ENCODE results near the gene PLCXD3.
A peak's percentile ranks its signal among the peaks of the same experiment; 100 is the strongest.

Gene PLCXD3

DNA sequence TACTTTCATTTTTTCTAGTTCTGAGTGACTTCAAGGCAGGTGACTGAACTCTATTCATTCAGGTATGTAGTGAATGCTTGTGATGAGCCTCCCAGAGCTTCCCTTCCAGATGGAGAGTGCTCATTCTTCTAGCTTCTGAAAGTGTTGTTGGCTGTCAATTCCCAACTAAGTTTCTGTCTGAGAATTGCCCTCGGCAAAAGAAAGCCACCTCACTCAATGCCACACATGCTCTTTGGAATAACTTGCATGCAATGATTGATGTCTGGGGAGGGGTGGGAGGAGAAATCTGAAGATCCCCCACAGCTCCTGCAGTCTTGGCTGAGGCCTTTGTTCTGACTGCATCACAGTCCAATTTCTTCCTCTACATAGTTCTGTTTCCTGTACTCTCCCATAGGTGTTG lies 173.9 kb downstream of the PLCXD3 start:
- Histone ChIP-seq H3K9ac (ENCODE audit: low read length) (no peak overlapping the region), H3K27me3 (ENCODE audit: low read depth, low read length) (no peaks in the 10 kb centered on the region), H4K20me1 (ENCODE audit: insufficient read depth, low read length) (no peaks in the 10 kb centered on the region), H3K79me2 (ENCODE audit: low read length) (no peaks in the 10 kb centered on the region), H3K36me3 (replicated peaks; ENCODE audit: low read depth, low read length) (no peaks in the 10 kb centered on the region), H3K4me1 (ENCODE audit: low read length) (peaks cover 11% of the 10 kb centered on the region), H3K27ac (ENCODE audit: low read length) (no peak overlapping the region), H3K9me3 (ENCODE audit: insufficient read depth, low read length) (no peaks in the 10 kb centered on the region), H3K4me3 (ENCODE audit: low read length) (no peak overlapping the region), H2AFZ (ENCODE audit: low read depth, low read length) (no peak overlapping the region), H3K4me2 (ENCODE audit: low read length) (no peak overlapping the region)
- TF ChIP-seq EZH2phosphoT487 (IDR thresholded peaks at IDR 0.05; ENCODE audit: low read depth), result no peak
- TF ChIP-seq, protein P1, sequence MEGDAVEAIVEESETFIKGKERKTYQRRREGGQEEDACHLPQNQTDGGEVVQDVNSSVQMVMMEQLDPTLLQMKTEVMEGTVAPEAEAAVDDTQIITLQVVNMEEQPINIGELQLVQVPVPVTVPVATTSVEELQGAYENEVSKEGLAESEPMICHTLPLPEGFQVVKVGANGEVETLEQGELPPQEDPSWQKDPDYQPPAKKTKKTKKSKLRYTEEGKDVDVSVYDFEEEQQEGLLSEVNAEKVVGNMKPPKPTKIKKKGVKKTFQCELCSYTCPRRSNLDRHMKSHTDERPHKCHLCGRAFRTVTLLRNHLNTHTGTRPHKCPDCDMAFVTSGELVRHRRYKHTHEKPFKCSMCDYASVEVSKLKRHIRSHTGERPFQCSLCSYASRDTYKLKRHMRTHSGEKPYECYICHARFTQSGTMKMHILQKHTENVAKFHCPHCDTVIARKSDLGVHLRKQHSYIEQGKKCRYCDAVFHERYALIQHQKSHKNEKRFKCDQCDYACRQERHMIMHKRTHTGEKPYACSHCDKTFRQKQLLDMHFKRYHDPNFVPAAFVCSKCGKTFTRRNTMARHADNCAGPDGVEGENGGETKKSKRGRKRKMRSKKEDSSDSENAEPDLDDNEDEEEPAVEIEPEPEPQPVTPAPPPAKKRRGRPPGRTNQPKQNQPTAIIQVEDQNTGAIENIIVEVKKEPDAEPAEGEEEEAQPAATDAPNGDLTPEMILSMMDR (IDR thresholded peaks at IDR 0.05; ENCODE audit: low read depth, low read length), result no peak

DNA sequence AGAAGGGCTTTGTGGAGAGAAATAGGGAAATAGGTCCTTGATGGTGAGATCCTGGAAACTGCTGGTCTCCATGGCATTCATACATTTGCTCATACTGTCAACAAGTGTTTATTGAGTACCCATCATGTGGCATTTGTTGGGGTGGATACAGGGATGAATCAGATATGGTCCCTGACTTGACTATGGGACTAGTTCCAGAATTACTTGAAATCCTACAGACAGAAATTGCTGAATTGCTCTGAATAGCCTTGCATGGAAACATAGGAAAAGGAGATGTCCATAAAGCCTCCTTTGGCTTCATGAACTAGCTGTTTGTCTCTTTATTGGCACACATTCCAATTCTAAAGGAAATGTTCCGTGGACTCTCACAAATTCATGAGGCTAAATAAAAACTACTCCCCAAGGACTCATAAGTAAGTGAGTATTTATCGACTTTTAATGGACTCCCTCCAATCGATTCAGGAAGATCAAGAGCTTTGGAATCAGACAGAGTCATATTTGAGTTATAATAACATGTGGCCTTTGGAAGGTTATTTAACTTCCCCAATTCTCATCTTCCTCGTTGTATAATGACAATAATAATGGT lies 174.7 kb downstream of the PLCXD3 start:
- no peak overlapping the region for H3K27ac ChIP-seq (ENCODE audit: low read length)
- H3K9me3 ChIP-seq (ENCODE audit: insufficient read depth, low read length), result no peaks in the 10 kb centered on the region
- H3K27me3 ChIP-seq (ENCODE audit: low read depth, low read length), result no peaks in the 10 kb centered on the region
- no peaks in the 10 kb centered on the region for H3K79me2 ChIP-seq (ENCODE audit: low read length)
- no peak overlapping the region for H3K4me3 ChIP-seq (ENCODE audit: low read length)
- H3K9ac ChIP-seq (ENCODE audit: low read length), result no peak overlapping the region
- H3K4me1 ChIP-seq (ENCODE audit: low read length), result peaks cover 11% of the 10 kb centered on the region
- H2AFZ ChIP-seq (ENCODE audit: low read depth, low read length), result no peak overlapping the region
- TF ChIP-seq, protein P1 (IDR thresholded peaks at IDR 0.05; ENCODE audit: low read depth, low read length), result no peak
- TF ChIP-seq EZH2phosphoT487 (IDR thresholded peaks at IDR 0.05; ENCODE audit: low read depth), result no peak
- no peak overlapping the region for H3K4me2 ChIP-seq (ENCODE audit: low read length)
- H4K20me1 ChIP-seq (ENCODE audit: insufficient read depth, low read length), result no peaks in the 10 kb centered on the region
- H3K36me3 ChIP-seq (replicated peaks; ENCODE audit: low read depth, low read length), result no peaks in the 10 kb centered on the region

DNA sequence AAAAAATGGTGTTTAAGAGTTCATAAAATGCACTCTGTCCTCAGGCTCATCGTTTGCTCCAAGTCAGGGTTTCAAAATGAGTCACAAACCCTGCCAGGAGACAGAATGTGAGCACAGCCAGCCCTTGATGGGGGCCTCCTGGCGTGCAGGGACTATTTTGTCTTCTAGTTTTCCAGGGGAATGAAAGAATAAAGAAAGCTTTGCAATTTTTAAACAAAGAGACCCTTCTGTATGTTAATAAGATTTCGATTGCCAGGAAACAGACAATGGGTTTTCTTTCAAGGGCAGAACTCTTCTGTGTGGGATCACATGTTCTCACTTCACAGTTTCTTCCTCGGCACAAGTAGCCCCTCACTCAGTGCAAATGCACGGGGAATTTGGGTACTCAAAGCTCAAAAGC lies 175.6 kb downstream of the PLCXD3 start:
- Histone ChIP-seq H3K9me3 (ENCODE audit: insufficient read depth, low read length) (no peaks in the 10 kb centered on the region), H3K27me3 (ENCODE audit: low read depth, low read length) (no peaks in the 10 kb centered on the region), H3K36me3 (replicated peaks; ENCODE audit: low read depth, low read length) (no peaks in the 10 kb centered on the region), H3K9ac (ENCODE audit: low read length) (no peak overlapping the region), H4K20me1 (ENCODE audit: insufficient read depth, low read length) (no peaks in the 10 kb centered on the region), H3K27ac (ENCODE audit: low read length) (no peak overlapping the region), H3K4me1 (ENCODE audit: low read length) (peaks cover 11% of the 10 kb centered on the region), H3K4me2 (ENCODE audit: low read length) (peak overlapping the region; percentile 58), H3K79me2 (ENCODE audit: low read length) (no peaks in the 10 kb centered on the region), H2AFZ (ENCODE audit: low read depth, low read length) (no peak overlapping the region), H3K4me3 (ENCODE audit: low read length) (peak overlapping the region; percentile 22; the same call in 1 of the 2 replicates)
- no peak for TF ChIP-seq EZH2phosphoT487 (IDR thresholded peaks at IDR 0.05; ENCODE audit: low read depth)
- TF ChIP-seq, protein P1 (IDR thresholded peaks at IDR 0.05; ENCODE audit: low read depth, low read length), result no peak

DNA sequence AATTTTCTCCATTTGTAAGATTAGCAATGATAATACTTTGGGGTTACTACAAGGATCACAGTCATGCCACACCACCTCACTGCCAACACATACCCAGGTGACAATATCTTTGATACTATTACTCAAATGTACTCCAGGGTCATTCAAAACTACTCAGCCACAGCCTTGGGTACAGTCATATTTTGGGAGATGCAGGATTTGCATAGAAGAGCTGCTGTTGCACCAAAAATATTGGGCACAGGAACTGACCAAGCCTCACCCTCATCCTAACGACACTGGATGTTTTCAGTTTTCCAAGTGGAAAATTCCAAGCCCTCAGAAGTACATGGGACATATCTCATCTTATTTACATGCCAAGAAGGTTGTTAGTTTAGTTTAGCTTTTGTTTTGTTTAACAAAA lies 176.2 kb downstream of the PLCXD3 start:
- H3K27me3 ChIP-seq (ENCODE audit: low read depth, low read length), result no peaks in the 10 kb centered on the region
- H3K4me1 ChIP-seq (ENCODE audit: low read length), result peaks cover 11% of the 10 kb centered on the region
- H3K4me3 ChIP-seq (ENCODE audit: low read length), result peak overlapping the region; percentile 22; the same call in 1 of the 2 replicates
- H3K79me2 ChIP-seq (ENCODE audit: low read length), result no peaks in the 10 kb centered on the region
- peak overlapping the region; percentile 58 for H3K4me2 ChIP-seq (ENCODE audit: low read length)
- H2AFZ ChIP-seq (ENCODE audit: low read depth, low read length), result no peak overlapping the region
- no peak overlapping the region for H3K27ac ChIP-seq (ENCODE audit: low read length)
- no peak overlapping the region for H3K9ac ChIP-seq (ENCODE audit: low read length)
- H4K20me1 ChIP-seq (ENCODE audit: insufficient read depth, low read length), result no peaks in the 10 kb centered on the region
- no peaks in the 10 kb centered on the region for H3K36me3 ChIP-seq (replicated peaks; ENCODE audit: low read depth, low read length)
- TF ChIP-seq EZH2phosphoT487 (IDR thresholded peaks at IDR 0.05; ENCODE audit: low read depth), result no peak
- TF ChIP-seq, protein P1 (IDR thresholded peaks at IDR 0.05; ENCODE audit: low read depth, low read length), result no peak
- no peaks in the 10 kb centered on the region for H3K9me3 ChIP-seq (ENCODE audit: insufficient read depth, low read length)
